IPS-11a (cell line): ENCODE data around the gene ST6GALNAC2.
"Not testable (repeated sequence)": the region's sequence is repeated elsewhere in the genome, so short reads cannot be mapped to it uniquely, and the experiment has no call there.

Experiments
- H3K4me3 ChIP-seq: one replicate; pipeline ENCODE4 v1.5.1; 2013; ENCODE audit warnings: low read depth, low read length, control low read depth

ST6GALNAC2 gene

DNA sequence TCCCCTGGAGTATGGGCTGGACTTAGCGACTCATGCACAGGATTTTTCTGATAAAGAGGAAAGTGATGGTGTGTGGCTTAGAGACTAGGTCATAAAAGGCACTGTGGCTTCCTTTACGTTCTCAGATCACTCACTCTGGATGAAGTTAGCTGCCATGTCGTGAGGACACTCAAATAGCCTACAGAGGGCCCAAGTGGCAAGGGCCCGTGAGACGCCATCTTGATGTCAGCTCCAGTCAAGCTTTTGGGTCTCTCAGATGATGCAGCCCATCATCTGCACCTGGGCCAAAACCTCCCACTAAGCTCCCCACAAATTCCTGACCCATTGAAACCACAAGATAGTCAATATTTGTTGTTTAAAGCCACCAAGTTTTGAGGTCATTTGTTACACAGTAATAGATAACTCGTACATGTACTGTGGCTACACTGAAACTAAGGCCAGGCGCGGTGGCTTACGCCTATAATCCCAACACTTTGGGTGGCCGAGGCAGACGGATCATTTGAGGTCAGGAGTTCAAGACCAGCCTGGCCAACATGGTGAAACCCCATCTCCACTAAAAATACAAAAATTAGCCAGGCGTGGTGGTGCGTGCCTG is 14.7 kb downstream of the ST6GALNAC2 start:
- no peak overlapping the region for H3K4me3 ChIP-seq

DNA sequence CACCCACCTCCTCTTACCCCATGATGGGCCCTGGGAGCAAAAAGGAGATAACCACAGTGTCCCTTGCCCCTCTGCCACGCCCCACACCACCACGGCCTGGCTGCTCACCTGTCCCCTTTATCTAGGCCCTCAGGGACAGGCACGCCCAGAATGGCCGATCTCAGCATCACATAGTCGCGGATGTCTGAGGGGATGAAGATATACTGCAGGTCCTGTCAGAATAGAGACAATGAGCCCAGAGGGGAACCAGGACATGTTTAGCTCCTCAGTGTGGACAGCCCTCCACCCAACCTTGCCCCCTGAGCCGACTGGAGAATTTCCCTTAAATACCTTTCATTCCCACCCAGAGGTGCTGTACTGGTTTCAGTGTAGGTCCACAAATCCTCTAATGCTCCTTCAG is 15.2 kb downstream of the ST6GALNAC2 start:
- no peak overlapping the region for H3K4me3 ChIP-seq

GRCh38 chr17:76569607-76570279 is 15.9 kb downstream of the ST6GALNAC2 start:
- no peak overlapping the region for H3K4me3 ChIP-seq

DNA sequence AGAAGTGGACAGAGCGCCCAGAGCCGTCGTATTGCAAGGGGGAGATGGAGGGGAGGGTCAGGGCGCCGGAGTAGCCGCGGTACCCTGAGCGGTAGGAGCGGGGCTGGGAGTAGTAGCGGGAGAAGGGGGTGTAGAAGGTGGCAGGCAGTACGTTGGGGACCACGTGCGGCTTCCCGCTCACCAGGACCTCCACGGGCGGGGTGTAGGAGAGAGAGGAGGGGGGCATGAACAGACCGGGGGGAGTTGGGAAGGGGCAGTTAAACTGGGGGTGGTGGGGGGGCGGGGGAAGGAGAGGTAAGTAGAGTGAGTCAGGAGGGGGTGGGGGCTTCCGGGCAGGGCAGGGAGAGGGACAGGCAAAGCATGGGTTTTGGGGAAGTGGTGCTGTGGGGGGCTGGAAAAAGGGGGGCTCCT is 16.8 kb downstream of the ST6GALNAC2 start:
- no peak overlapping the region for H3K4me3 ChIP-seq

GRCh38 chr17:76567634-76568432 is 17.8 kb downstream of the ST6GALNAC2 start:
- no peak overlapping the region for H3K4me3 ChIP-seq

- no peak overlapping the region for H3K4me3 ChIP-seq
Measured at GRCh38 chr17:76566988-76567431, 18.6 kb downstream of the ST6GALNAC2 start.

- no peak overlapping the region for H3K4me3 ChIP-seq
Measured at GRCh38 chr17:76566613-76566943, 19.1 kb downstream of the ST6GALNAC2 start.

- no peak overlapping the region for H3K4me3 ChIP-seq
Measured at GRCh38 chr17:76565728-76566612, 19.7 kb downstream of the ST6GALNAC2 start.

DNA sequence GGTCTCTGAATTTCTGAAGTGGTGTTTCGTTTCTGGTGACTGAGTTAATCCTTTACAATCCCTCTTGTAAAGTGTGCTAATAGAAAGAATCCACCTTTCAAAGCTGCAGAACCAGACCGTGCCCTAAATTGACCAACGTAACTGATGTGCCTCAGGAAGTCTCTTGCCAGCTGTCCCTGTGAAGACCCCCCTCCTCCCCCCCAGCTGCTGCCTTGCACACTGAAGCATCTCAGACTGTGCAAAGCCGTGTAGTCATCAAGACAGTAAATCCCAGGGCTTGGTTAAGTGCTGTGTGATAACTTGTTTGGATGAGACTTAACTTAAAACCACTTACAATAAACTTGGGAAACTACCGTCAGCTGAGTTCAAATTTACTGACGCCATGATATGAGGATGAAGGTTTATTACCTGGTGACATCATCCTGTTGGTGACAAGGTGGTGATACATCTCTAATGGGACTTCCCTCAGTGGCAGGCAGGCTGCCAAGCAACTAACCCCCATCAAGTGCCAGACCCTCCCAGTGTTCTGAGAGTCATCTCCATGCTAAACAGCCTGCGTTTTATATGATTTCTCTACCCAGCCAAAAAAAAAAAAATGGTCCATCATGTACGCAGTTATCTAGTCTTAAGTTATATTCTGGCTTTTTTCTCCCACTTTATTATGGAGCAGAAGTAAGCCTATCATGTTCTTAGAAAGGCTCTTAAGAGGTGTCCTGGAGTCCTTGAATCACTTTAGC is 20.5 kb downstream of the ST6GALNAC2 start:
- not testable (repeated sequence) for H3K4me3 ChIP-seq

- H3K4me3 ChIP-seq = not testable (repeated sequence)
Measured at GRCh38 chr17:76563359-76563758, 22.3 kb downstream of the ST6GALNAC2 start.

GRCh38 chr17:76562734-76563148 is 22.9 kb downstream of the ST6GALNAC2 start:
- H3K4me3 ChIP-seq = no peak overlapping the region

GRCh38 chr17:76561799-76562268 is 23.8 kb downstream of the ST6GALNAC2 start:
- H3K4me3 ChIP-seq = no peak overlapping the region

DNA sequence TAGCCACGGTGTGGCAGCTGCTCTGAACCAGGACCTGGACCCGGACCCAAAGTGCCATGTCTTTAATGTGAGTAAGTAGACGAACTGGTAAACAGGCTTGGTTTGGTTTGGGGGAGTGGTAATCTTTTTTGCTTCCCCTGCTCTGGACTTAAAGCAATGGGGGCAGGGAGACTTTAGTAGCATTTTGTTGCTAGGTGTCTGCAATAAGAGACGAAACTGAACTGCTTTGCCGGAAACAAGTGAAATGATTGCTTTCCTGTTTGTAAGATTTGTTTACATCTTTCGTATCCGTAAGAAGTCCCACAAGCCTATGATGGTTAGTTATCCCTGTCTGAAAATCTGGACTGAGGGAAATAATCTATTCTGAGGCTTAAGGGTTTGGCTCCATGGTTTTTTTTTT is 24.3 kb downstream of the ST6GALNAC2 start:
- H3K4me3 ChIP-seq = no peak overlapping the region

- H3K4me3 ChIP-seq = no peak overlapping the region
Measured at GRCh38 chr17:76560877-76561221, 24.8 kb downstream of the ST6GALNAC2 start.

- no peak overlapping the region for H3K4me3 ChIP-seq
Measured at GRCh38 chr17:76560036-76560876, 25.4 kb downstream of the ST6GALNAC2 start.

DNA sequence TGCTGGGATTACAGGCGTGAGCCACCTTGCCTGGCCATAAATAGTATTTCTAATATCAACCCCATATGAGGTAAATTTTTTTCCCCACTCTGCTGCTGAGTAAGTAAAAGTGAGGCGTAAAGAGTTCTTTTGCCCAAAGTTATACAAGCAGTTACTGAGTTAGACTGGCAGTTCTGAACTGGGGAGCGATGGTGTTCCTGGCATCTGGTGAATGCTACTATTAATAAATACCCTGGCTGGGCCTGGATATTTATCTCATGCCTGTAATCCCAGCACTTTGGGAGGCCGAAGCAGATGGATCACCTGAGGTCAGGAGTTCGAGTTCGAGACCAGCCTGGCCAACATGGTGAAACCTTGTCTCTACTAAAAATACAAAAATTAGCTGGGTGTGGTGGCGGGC is 26.2 kb downstream of the ST6GALNAC2 start:
- H3K4me3 ChIP-seq = not testable (repeated sequence)

DNA sequence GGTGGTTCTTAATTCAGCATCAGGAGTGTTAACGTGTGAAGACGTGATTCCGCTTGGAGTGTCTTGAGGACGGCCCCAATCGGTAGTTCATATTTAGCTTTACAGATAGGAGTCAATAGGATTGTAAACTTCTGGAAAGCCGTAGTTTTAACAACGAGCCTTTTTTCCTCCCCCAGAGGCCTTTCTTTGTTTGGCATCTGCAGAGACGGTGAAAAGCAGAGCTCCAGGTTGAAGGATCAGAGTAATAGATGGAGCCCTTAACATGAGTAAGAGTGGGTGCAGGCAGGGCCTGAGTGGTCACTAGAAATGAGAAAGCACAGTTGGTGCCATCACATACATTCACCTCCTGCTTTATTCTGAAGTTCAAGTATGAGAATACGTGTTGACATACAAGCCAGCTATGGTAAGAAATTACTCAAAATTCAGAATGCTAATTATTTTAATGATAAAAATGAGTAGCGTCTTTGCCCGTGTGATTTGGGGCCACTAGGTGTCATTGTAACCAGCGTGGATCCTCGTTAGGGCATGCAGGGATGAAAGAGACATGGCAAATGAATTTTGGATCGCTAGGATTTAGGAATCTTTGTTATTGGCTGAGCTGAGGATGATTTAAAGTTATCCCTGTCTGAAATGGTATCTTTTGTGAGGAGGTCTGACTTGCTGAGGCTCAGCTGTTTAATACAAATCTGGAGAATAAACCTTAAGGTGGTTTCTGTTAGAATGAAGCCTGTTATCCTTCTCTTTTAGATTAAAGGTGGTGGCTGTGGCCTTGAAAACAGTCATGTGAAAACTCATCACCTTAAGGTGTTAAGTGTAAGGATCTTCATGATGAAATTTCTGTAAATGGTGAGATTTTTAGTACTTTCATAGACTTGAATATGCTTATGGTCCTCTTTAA is 27.2 kb downstream of the ST6GALNAC2 start:
- H3K4me3 ChIP-seq = peak overlapping the region; percentile 99
